Myocyte (in vitro differentiated cells): ENCODE results near the gene PPIG. TPM values are rescaled to one million over a fixed set of nuclear protein-coding genes. Genes with fewer than 3 reads are reported as not detected.

Experiments used
- total RNA-seq: library from RNA; depleted of rRNA; stranded (reverse); fragments of >200 nt; gene quantifications from 2 replicates; pipeline ENCODE4 v1.2.3, GENCODE V29; 2014

PPIG gene
- total RNA-seq, 1 donor from 2014 or later: 38.5 TPM

Other genes starting within 250 kb of the PPIG start
- gene LRP2, start 221.8 kb upstream of the PPIG start, total RNA-seq: 0.10 TPM in 1 of 2 replicates, not detected in the other
- gene BBS5, start 104.9 kb upstream of the PPIG start, total RNA-seq: 4.4 and 5.8 TPM in 2 replicates
- gene KLHL41, start 74.6 kb upstream of the PPIG start, total RNA-seq: 1,702 and 1,869 TPM in 2 replicates
- gene FASTKD1, start 10.5 kb upstream of the PPIG start, total RNA-seq: 24.8 and 31.1 TPM in 2 replicates
- gene CFAP210, start 110.1 kb downstream of the PPIG start, total RNA-seq: not detected in 2 replicates
- gene PHOSPHO2, start 110.1 kb downstream of the PPIG start, total RNA-seq: 4.5 and 4.8 TPM in 2 replicates
- gene KLHL23, start 149.5 kb downstream of the PPIG start, total RNA-seq: 6.0 and 6.1 TPM in 2 replicates
- 115 and 134 TPM in 2 replicates for gene SSB, start 214.5 kb downstream of the PPIG start, total RNA-seq
- 48.2 and 51.4 TPM in 2 replicates for gene METTL5, start 240.6 kb downstream of the PPIG start, total RNA-seq
- 59.6 and 61.0 TPM in 2 replicates for gene UBR3, start 243.1 kb downstream of the PPIG start, total RNA-seq